PFSK-1 (cell line): ENCODE results near the gene CLIC2.

Experiments used
- POLR2AphosphoS5 ChIP-seq: IDR thresholded peaks from 2 replicates; pipeline ENCODE4 v1.6.1; 2012; ENCODE audit warnings: low read depth, mild to moderate bottlenecking, control low read depth, low read length, moderate library complexity
- TF ChIP-seq, protein P1 (sequence below), 2 experiments: IDR thresholded peaks; 2 replicates each; pipeline versions ENCODE4 v1.6.1 to v1.8.0; 2011 to 2012; ENCODE audit warnings: low read depth in 2 of 2, low read length in 2 of 2, control low read depth in 1 of 2, inconsistent platforms in 1 of 2, mild to moderate bottlenecking in 1 of 2, moderate library complexity in 1 of 2; ENCODE audit not compliant: insufficient read depth in 1 of 2

- TF ChIP-seq, protein P1, sequence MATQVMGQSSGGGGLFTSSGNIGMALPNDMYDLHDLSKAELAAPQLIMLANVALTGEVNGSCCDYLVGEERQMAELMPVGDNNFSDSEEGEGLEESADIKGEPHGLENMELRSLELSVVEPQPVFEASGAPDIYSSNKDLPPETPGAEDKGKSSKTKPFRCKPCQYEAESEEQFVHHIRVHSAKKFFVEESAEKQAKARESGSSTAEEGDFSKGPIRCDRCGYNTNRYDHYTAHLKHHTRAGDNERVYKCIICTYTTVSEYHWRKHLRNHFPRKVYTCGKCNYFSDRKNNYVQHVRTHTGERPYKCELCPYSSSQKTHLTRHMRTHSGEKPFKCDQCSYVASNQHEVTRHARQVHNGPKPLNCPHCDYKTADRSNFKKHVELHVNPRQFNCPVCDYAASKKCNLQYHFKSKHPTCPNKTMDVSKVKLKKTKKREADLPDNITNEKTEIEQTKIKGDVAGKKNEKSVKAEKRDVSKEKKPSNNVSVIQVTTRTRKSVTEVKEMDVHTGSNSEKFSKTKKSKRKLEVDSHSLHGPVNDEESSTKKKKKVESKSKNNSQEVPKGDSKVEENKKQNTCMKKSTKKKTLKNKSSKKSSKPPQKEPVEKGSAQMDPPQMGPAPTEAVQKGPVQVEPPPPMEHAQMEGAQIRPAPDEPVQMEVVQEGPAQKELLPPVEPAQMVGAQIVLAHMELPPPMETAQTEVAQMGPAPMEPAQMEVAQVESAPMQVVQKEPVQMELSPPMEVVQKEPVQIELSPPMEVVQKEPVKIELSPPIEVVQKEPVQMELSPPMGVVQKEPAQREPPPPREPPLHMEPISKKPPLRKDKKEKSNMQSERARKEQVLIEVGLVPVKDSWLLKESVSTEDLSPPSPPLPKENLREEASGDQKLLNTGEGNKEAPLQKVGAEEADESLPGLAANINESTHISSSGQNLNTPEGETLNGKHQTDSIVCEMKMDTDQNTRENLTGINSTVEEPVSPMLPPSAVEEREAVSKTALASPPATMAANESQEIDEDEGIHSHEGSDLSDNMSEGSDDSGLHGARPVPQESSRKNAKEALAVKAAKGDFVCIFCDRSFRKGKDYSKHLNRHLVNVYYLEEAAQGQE (IDR thresholded peaks at IDR 0.05; ENCODE audit: insufficient read depth in 1 of 2, low read depth in 2 of 2, low read length in 2 of 2), result no peak
- no peak for TF ChIP-seq POLR2AphosphoS5
Measured at GRCh38 chrX:155235891-155236290, 98.5 kb downstream of the CLIC2 start.
